HG03520 (cell line): ENCODE results near the gene KLRC4.
"Not testable (repeated sequence)": the region's sequence is repeated elsewhere in the genome, so short reads cannot be mapped to it uniquely, and the experiment has no call there.

ENCODE experiments used
- ATAC-seq: cut with Tn5 transposase; IDR thresholded peaks from one replicate; pipeline ENCODE4 v1.9.1; 2021; ENCODE audit warnings: mild to moderate bottlenecking, moderate library complexity; ENCODE audit not compliant: unreplicated experiment

The KLRC4 gene

GRCh38 chr12:10409392-10409791, at the start of gene KLRC4:
TSS of gene KLRC4 (minus strand) at chr12:10409757. CDS start at chr12:10409575, 182 bp downstream.
- ATAC-seq: no peak

GRCh38 chr12:10457760-10458159, 48.2 kb upstream of the KLRC4 start:
- no peak for ATAC-seq

GRCh38 chr12:10456856-10457255, 47.3 kb upstream of the KLRC4 start:
- no peak for ATAC-seq

- ATAC-seq: no peak
These were observed 46.2 kb upstream of the KLRC4 start for GRCh38 chr12:10455766-10456165.

- ATAC-seq: no peak
These were observed 45.0 kb upstream of the KLRC4 start for GRCh38 chr12:10454531-10454930.

GRCh38 chr12:10453156-10453555, 43.6 kb upstream of the KLRC4 start, which contains the start of gene KLRC1:
TSS of gene KLRC1 (minus strand) at chr12:10453377. CDS start at chr12:10451156, 2,221 bp downstream.
- ATAC-seq: no peak

- ATAC-seq: no peak
These were observed 38.7 kb upstream of the KLRC4 start for GRCh38 chr12:10448236-10448635.

GRCh38 chr12:10446052-10446451, 36.5 kb upstream of the KLRC4 start:
- ATAC-seq: not testable (repeated sequence)

GRCh38 chr12:10441144-10441543, 31.6 kb upstream of the KLRC4 start:
- ATAC-seq: not testable (repeated sequence)

- ATAC-seq: not testable (repeated sequence)
These were observed 30.2 kb upstream of the KLRC4 start for GRCh38 chr12:10439608-10440274.

- not testable (repeated sequence) for ATAC-seq
These were observed 28.0 kb upstream of the KLRC4 start for GRCh38 chr12:10437601-10438000.

GRCh38 chr12:10435816-10436215, 26.3 kb upstream of the KLRC4 start, which contains the start of gene KLRC2:
TSS of gene KLRC2 (minus strand) at chr12:10436010. CDS start at chr12:10435986, 24 bp downstream.
- not testable (repeated sequence) for ATAC-seq

- not testable (repeated sequence) for ATAC-seq
These were observed 21.1 kb upstream of the KLRC4 start for GRCh38 chr12:10430623-10431022.

- ATAC-seq: not testable (repeated sequence)
These were observed 16.4 kb upstream of the KLRC4 start for GRCh38 chr12:10425938-10426337.

- not testable (repeated sequence) for ATAC-seq
These were observed 14.8 kb upstream of the KLRC4 start for GRCh38 chr12:10424260-10424899.

GRCh38 chr12:10422159-10422558, 12.6 kb upstream of the KLRC4 start:
- ATAC-seq: not testable (repeated sequence)

- ATAC-seq: not testable (repeated sequence)
These were observed 10.8 kb upstream of the KLRC4 start, which contains the start of gene KLRC3 for GRCh38 chr12:10420334-10420733. TSS of gene KLRC3 (minus strand) at chr12:10420595. CDS start at chr12:10420550, 45 bp downstream.

- no peak for ATAC-seq
These were observed 715 bp downstream of the KLRC4 start for GRCh38 chr12:10408842-10409241.

GRCh38 chr12:10406725-10407124, 2.8 kb downstream of the KLRC4 start:
- ATAC-seq: no peak

- no peak for ATAC-seq
These were observed 4.3 kb downstream of the KLRC4 start for GRCh38 chr12:10405294-10405693.

- ATAC-seq: no peak
These were observed 4.8 kb downstream of the KLRC4 start for GRCh38 chr12:10404798-10405197.

GRCh38 chr12:10400829-10401228, 8.7 kb downstream of the KLRC4 start:
- no peak for ATAC-seq
